22Rv1 (cell line): ENCODE data around the gene PDZRN4.

ENCODE experiments used
- ZFX ChIP-seq: fragments of 450-650 bp; IDR thresholded peaks from 2 replicates; pipeline ENCODE4 v1.6.1; 2017; ENCODE audit warnings: antibody characterized with exemption, borderline replicate concordance
- TF ChIP-seq, protein P1 (sequence below): fragments of 450-650 bp; IDR thresholded peaks from 2 replicates; pipeline ENCODE4 v1.5.1; 2017; ENCODE audit warnings: mild to moderate bottlenecking

- TF ChIP-seq, protein P1, sequence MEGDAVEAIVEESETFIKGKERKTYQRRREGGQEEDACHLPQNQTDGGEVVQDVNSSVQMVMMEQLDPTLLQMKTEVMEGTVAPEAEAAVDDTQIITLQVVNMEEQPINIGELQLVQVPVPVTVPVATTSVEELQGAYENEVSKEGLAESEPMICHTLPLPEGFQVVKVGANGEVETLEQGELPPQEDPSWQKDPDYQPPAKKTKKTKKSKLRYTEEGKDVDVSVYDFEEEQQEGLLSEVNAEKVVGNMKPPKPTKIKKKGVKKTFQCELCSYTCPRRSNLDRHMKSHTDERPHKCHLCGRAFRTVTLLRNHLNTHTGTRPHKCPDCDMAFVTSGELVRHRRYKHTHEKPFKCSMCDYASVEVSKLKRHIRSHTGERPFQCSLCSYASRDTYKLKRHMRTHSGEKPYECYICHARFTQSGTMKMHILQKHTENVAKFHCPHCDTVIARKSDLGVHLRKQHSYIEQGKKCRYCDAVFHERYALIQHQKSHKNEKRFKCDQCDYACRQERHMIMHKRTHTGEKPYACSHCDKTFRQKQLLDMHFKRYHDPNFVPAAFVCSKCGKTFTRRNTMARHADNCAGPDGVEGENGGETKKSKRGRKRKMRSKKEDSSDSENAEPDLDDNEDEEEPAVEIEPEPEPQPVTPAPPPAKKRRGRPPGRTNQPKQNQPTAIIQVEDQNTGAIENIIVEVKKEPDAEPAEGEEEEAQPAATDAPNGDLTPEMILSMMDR, result no peak
- TF ChIP-seq ZFX, result no peak
Observed at GRCh38 chr12:41213107-41213506, 25.0 kb downstream of the PDZRN4 start.
